VCaP (cell line): ENCODE data around the gene DNAH11.

Experiments used
- H3K27ac ChIP-seq: fragments of 450-650 bp; 2 replicates; pipeline ENCODE4 v1.5.1; 2017
- CTCF ChIP-seq: fragments of 450-650 bp; conservative IDR thresholded peaks from 2 replicates; pipeline ENCODE4 v1.5.1; 2017; ENCODE audit warnings: mild to moderate bottlenecking, moderate library complexity

The DNAH11 gene

GRCh38 chr7:21704359-21704758, 161.5 kb downstream of the DNAH11 start:
- TF ChIP-seq CTCF = no peak
- H3K27ac ChIP-seq = no peak overlapping the region

- no peak overlapping the region for H3K27ac ChIP-seq
- no peak for TF ChIP-seq CTCF
Observed at GRCh38 chr7:21706131-21706530, 163.3 kb downstream of the DNAH11 start.

GRCh38 chr7:21707566-21707965, 164.7 kb downstream of the DNAH11 start:
- TF ChIP-seq CTCF = no peak
- H3K27ac ChIP-seq = no peak overlapping the region

GRCh38 chr7:21708096-21708495, 165.3 kb downstream of the DNAH11 start:
- TF ChIP-seq CTCF = no peak

GRCh38 chr7:21717323-21717722, 174.5 kb downstream of the DNAH11 start:
- H3K27ac ChIP-seq = no peak overlapping the region
- TF ChIP-seq CTCF = no peak

More at GRCh38 chr7:21708096-21708495, 165.3 kb downstream of the DNAH11 start:
- H3K27ac ChIP-seq = no peak overlapping the region

- no peak overlapping the region for H3K27ac ChIP-seq
- no peak for TF ChIP-seq CTCF
Observed at GRCh38 chr7:21718391-21718790, 175.6 kb downstream of the DNAH11 start.

GRCh38 chr7:21719846-21720245, 177.0 kb downstream of the DNAH11 start:
- TF ChIP-seq CTCF = no peak
- H3K27ac ChIP-seq = no peak overlapping the region

GRCh38 chr7:21722371-21722770, 179.5 kb downstream of the DNAH11 start:
- TF ChIP-seq CTCF = no peak
- no peak overlapping the region for H3K27ac ChIP-seq
